GM19043 (cell line): ENCODE measurements around the gene TUBA3E.
"Not testable (repeated sequence)": the region's sequence is repeated elsewhere in the genome, so short reads cannot be mapped to it uniquely, and the experiment has no call there.

Experiments
- ATAC-seq: cut with Tn5 transposase; IDR thresholded peaks from one replicate; pipeline ENCODE4 v1.9.1; 2021; ENCODE audit warnings: low read depth; ENCODE audit not compliant: unreplicated experiment

The TUBA3E gene

DNA sequence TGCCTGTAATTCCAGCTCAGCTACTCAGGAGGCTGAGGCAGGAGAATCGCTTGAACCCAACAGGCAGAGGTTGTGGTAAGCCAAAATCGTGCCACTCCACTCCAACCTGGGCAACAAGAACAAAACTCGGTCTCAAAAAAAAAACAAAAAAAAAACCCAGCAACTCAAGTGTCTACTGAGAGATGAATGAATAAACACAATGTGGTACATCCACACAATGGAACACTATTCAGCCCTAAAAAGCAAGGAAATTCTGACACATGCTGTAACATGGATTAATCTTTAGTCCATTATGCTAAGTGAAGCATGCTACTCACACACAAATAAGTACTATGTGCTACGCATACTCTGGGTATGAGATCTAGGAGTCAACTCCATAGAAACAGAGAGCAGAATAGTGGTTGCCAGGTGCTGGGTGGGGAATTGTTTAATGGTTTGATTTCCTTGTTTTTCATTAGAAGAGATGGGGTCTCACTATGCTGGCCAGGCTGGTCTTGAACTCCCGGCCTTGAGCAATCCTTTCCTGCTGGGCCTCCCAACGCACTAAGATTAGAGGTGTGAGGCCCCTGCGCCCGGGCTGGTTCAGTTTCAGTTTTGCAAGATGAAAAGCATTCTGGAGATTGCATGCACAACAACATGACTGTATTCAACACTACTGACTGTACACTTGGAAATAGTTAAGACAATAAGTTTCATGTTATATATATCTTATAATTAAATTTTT is 32.8 kb downstream of the TUBA3E start:
- no peak for ATAC-seq

DNA sequence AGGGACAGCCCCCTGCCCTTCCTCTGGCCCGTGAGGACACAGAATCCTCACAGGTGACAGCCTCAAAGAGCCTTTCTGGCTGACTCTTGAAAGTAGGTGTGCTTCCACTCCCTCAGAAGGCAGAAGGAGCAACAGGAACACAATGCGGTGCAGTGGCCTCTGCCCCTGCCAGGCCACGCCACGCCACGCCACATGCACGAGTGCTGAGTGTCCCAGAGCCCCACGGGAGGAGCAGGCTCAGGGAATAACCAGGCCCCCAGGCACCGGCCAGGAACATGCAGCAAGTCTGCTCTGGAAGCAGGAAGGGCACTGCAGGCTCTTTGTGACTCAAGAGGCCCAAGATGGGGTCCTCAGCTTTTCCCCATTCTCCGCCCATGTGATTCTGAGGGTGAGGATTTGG is 35.3 kb downstream of the TUBA3E start:
- no peak for ATAC-seq

DNA sequence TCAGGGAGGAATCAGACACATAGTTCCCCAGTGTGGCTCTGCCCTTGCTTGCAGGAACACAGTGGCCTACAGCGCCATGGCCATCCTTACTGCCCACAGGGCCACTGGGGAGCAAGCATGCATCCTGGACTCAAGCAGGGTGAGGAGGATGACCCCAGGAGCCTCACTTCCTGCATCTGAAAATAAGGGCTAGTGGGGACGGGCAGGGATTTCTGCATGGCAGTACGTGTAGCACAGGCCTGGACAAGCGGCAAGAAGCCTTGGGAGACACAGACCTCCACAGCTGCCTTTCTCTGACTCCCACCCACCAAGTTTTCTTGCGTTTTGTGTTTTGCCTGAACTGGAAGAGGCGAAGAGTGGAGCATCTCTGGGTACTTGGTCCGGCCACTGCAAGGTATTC is 35.8 kb downstream of the TUBA3E start:
- not testable (repeated sequence) for ATAC-seq

DNA sequence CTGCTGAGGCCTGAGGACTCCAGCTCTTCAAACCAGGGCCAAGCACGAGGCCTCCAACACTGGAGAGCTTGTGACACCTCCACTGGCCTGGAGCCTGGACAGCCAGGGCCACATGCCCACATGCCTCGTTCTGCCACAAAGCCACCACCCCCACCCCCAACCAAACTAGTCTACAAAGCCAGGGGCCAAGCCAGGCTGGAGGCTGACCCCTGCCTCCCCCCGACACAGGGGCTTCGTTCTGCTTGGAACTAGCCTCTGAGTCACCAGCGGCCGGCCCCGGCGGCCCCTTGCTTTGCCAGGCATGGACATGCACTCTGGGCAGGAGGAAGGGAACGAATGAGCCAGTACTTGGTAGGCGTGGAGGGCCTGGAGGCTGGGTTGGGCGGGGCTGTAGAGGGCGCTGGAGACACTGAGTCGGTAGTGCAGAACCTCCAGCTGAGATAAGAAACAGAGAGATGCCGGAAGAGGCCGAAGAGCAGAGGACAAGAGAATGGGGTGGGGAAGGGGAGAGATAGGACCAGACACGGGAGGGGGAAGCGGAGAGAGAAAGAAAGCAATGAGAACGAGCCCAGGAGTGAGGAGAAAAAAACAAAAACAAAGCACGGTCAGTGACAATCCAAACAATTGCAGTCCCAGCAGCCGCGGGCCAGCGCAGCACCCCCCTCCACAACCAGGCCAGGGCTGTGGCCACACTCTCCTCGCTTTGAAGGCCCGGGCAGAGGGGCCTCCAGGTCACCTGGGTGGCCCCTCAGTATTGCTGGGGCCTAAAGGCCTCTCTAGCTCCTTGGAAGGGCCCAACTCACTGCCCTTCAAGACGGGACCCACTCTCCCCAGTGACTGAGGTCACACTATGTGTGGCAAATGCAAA is 37.2 kb downstream of the TUBA3E start:
- ATAC-seq = not testable (repeated sequence)

DNA sequence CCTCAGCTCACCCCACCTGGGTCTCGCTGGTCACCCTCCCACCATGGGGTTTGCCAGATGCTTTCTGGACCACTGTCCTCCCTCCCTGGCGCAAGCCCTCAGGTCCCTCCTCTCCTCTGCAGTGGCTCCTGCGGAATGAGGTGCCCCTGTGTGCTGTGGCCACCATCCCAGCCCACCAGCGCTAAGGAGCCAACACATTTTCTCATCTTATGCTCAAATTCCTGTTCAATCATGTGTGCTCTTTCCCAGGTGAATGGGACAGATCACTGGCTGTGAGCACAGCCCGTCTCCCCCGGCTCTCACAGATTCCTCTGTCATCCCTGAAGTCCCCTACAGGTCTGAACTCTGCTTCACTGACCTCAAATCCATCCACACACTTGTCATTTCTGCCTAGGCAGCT is 38.1 kb downstream of the TUBA3E start:
- no peak for ATAC-seq

DNA sequence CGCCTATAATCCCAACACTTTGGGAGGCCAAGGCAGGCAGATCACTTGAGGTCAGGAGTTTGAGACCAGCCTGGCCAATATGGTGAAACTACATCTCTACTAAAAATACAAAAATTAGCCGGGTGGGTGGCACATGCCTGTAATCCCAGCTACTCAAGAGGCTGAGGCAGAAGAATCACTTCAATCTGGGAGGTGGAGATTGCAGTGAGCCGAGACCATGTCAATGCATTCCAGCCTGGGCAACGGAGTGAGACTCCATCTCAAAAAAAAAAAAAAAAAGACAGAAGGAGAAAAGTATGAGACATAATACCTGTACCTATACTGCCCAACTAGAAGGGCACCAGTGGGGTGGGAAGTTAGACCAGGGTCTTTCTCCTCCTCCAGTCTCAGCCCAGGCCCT is 38.9 kb downstream of the TUBA3E start:
- not testable (repeated sequence) for ATAC-seq

DNA sequence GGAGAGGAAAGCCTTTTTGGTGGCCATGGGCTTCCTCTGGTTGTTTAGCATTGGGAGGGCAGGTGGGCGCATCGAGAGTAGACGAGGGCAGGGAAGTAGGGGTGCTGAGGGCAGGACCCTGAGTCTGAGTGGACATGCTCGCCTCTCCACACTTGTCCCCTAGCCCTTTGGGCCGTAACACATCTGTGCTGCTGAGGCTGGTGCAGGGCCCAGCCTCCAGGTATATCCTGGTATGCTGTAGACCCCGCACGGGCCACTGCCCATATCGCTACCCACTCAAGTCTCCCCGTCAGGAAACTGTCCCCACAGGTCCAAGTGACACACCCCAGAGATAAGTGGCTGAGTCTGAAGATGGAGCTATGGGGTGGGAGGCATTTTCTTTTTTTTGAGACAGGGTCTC is 39.6 kb downstream of the TUBA3E start:
- no peak for ATAC-seq

DNA sequence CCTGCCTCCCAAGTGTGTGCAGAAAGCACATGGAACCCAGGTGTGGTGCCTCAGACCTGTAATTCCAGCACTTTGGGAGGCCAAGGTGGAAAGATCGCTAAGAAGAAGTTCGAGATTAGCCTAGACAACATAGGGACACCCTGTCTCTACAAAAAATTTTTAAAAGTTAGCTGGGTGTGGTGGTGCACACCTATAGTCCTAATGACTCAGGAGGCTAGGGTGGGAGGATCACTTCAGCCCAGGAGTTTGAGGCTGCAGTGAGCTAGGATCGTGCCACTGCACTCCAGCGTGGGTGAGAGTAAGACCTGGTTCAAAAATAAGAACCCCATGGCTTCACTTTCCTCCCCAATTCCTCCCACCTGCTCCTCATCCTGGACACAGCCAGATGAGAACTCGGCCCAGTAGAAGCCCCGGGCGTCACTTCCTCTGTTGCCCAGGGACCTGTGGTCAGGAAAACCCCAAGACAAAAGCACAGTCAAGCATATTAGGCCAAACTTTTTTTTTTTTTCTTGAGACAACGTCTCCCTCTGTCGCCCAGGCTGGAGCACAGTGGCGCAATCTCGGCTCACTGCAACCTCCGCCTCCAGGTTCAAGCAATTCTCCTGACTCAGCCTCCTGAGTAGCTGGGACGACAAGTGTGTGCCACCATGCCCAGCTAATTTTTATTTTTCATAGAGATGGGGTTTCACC is 40.3 kb downstream of the TUBA3E start:
- ATAC-seq = peak; percentile 88

DNA sequence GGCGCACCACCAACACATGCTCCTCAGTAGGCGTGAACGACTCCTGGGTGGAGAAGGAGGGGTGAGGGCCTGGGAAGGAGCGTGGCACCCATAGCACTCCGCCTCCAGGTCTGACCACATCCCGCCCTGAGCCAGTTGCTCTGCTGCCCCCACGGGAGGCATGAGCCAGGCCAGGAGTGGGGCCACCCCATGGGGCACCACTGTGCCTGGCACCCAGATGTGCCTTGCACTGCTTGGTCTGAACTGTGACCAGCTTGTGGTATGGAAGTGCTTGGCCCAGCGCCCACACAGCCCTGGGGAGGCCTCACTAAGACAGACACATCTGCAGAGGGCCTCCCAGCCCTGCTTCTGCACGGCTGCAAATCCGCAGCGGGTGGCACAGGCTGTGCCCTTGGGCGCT is 40.9 kb downstream of the TUBA3E start:
- not testable (repeated sequence) for ATAC-seq

DNA sequence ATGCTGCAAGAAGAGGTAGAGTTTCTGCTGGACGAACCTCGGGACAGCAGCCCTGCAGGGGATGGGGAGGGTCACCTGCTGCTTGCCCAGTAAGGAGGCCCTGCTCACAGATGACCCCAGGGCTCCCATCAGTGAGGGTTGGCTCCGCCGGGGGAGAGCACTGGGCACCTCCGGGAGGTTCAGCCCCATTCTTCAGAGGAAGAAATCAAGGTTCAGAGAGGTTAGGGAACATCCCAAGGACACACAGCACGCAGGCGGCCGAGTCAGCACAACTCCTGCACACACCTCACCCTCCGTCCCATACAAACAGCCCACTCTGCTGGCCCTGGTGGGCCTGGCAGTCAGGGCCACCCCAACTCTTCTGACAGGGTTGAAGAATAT is 41.6 kb downstream of the TUBA3E start:
- no peak for ATAC-seq

DNA sequence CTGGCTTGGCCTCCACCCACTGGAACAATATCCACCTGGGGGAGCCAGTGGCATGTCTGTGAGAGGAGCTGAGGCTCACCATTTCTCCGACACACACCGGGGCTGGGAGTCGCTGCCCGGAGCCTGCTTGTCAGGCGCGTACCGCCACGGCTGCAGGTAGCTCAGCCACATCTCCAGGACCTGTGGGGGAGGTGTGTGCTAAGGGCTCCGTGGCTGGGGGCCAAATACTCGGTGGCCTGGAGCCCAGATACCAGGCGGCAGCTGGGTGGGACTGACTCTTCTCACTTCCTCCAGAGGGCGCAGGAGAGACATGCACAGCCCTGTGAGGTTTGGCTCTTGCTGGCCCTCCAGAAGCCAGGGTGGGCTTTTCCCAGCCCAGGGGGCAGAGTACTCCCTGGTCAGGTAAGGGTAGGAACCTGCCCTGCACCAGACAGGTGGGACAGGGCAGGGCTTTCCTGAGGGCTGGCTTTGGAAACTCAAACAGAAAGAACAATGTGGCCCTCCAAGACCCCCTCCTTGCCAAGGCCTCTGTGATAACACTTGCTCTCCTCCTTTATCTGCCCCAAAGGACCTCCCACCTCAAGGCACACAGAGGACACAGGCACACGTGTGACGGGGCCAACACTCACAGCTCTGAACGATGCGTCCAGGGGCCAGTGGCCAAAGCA is 42.1 kb downstream of the TUBA3E start:
- ATAC-seq = not testable (repeated sequence)

DNA sequence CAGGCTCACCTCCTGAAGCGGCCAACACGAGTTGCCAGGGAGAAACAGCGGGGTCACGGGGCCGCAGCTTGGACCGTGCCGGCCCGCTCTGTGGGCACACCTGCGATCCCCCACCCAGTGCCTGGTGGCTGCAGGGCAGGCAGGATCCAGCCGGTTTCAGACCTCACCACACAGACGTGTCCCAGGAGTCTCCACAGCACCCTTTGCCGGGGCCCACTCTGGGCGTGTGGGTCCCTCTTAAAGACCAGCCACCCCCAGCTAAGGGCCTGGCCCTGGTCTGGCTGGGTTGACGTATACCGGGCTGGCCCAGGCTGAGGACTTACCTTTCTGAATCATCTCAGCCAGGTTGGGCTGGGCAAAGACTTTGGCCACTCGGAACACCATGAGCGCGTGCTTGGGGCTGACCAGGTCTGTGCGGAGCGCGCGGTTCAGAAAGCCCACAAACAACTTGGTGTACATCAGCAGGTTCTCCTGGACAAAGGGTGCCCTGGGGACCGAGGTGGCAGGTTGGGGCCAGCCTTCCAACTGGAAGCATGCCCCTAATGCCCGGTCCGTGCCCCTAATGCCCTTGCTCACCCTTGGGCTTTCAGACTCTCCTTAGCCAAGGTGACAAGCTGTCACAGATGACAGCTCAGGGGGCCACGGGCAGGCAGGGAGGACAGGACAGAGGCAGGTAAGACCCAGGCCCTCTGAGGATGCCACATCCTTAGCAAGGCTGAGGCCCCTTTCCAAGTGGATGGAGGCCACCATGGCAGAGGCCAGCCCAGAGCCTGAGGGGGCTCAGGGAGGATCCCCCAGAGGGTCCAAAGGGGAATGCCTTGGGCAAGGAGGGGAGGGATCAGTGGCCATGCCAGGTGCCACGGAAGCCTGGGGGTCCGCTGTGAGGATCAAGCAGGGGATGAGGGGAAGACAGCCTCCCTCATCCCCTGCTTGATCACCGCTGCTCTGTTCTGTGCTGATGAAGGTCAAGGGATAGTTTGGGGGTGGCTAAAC is 43.2 kb downstream of the TUBA3E start:
- no peak for ATAC-seq

DNA sequence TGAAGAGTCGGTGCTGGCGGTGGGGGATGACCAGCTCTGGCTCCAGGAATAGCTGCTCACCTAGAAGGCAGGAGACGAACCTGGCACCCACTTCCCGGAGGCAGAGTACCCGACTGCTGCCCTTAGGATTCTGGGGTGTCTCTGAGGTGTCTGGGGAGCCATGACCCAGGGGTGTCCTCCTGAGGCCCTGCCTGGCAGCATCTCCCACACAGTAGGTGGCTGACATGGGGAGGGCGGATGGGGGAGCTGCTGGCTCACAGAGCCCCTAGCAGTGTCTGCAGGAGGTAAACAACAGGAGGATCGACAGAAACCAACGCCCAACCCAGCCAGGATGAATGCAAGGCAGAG is 43.8 kb downstream of the TUBA3E start:
- not testable (repeated sequence) for ATAC-seq

DNA sequence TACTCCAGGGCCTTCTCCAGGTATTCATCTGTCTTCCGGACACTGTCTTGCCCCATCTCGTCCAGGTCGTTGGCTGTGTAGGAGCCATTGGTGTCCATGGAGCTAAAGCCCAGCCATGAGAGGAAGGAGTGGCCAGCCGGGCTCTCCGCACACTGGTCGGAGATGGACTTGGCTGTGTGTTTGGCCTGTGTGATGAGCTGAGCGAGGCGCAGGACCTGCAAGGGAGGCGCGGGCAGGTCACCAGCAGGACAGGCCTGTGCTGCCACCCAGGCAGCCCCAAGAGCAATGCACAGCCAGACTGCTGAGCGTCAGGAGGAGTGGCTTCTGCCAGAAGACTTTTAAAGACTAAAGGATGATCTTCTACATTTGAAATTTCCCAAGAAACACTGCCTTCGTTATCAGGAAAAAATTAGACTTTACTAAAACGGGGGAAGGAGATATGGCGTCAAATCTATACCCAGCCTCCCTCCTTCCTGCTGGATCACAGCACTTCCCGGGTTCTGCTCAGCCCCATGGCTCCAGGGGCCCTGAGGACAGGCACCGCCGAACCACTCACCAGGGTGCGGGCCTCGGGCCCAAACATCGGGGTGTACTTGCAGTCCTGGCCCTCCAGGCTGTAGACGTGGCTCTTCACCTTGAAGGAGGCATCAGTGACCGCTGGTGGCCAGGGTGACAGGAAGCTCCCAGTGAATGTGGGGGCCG is 44.4 kb downstream of the TUBA3E start:
- ATAC-seq = not testable (repeated sequence)

DNA sequence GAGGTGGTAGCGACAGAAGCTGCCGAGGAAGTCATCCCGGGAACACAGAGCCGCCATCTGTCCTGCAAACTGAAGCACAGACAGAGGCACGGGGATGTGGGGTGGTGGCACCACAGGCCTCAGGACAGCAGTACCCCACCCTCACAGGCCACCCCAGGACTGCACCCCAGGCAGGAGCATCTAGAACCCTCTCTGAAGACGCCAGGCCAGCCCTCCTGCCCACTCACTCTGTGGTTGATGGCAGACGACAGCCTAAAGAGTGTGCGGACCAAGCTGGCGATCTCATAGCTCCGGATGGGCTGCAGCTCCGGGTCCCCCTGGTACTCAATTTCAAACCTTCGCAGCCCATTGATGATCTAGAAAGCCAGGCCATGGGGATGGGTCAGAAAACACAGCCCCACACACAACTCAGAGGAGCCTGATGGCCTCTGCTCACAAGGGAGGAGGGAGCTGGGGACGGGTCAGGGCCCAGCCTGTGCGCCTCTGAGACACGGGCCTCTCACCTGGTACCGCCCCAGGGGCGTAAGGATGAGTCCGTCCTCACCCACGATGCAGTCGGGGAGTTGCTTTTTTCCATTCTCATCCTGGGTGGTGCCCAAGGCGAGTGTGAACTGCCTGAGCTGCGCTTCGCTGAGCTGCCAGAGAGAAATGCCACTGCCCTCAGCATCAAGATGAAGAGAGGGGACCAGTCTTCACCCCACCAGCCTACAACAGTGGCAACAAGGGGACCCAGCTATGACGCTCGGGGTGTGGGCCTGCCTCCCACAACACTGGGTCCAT is 45.2 kb downstream of the TUBA3E start:
- no peak for ATAC-seq

DNA sequence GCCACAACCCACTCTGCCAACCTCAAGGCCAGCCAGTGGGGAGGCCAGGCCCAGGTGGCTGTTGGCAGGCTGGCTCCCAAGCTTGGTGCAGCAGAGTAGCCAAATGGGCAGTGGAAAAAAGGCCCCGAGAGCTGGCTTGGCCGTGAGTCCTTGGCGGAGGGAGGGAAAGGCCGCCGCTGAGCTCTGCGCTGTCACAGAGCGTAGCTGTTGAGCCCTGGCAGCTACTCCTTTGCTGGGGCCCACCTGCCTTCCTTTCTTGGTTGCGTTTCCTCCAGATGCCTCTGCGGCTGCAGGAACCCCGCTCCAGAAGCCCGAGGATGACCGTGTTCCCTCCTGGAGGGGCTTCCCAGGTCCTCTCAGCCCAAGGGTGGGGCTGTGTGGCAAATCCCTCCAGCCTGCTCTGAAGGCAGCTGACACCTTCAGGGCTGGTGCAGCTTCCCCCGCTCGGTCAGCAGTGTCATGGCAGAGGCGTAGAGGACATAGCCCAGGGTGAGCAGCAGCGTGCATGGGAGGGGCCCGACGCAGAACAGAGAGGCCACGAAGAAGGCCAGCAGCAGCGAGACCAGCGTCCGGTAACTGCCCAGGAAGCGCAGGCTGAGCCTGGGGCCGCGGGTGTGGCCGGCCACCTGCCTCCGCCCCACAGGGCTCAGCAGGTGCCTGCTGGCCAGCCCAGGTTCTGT is 46.0 kb downstream of the TUBA3E start:
- ATAC-seq = not testable (repeated sequence)

DNA sequence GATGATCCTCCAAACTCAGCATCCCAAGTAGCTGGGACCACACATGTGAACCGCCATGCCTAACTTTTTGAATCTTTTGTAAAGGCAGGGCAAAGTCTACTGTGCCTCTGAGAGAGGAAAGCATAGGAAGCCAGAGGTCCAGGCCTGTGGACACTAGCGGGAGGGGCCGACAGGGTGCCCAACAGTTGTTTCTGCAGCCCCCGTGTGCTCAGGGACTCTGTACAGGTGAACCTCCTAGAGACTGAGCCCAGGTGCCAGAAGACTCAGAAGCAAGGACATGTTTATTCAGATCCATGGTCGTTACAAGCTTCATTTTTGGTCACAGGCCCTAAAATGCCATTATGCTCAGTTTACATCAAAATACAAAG is 47.1 kb downstream of the TUBA3E start:
- not testable (repeated sequence) for ATAC-seq
